HG03457 (cell line): ENCODE data around the gene TTC28.
"Not testable (repeated sequence)": the region's sequence is repeated elsewhere in the genome, so short reads cannot be mapped to it uniquely, and the experiment has no call there.

Experiments
- ATAC-seq: cut with Tn5 transposase; IDR thresholded peaks from one replicate; pipeline ENCODE4 v1.9.1; 2021; ENCODE audit warnings: moderate number of reproducible peaks; ENCODE audit not compliant: unreplicated experiment

The TTC28 gene

GRCh38 chr22:28077166-28077565 is 602.5 kb downstream of the TTC28 start:
- no peak for ATAC-seq

DNA sequence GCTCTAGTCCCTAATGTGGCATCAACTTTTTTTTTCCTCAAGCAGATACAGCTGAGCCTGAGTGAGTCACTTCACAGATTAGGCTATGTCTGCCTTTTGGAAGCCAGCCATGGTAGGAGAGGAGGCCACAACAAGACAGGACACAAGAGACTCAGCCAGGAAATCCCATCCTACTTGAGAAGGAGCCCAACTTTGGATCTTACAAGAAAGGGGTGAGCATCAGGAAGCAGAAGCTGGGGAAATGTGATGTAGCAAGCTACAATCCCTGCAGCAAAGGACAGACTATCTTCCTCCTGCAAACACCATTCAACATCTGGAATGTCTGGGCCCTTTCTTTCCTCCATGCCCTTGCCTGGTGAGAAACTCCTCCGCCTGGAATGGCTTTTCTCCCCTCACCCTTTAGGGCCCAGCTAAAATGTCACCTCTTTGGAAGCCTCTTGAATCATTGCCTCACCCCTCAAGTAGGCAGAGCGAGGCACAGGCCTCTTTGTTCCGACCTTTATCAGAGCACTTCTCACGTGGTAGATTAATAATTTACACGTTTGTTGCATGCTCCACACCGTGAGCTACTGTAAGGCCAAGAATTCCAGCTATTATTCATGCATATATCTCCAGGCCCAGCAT is 604.2 kb downstream of the TTC28 start:
- no peak for ATAC-seq

DNA sequence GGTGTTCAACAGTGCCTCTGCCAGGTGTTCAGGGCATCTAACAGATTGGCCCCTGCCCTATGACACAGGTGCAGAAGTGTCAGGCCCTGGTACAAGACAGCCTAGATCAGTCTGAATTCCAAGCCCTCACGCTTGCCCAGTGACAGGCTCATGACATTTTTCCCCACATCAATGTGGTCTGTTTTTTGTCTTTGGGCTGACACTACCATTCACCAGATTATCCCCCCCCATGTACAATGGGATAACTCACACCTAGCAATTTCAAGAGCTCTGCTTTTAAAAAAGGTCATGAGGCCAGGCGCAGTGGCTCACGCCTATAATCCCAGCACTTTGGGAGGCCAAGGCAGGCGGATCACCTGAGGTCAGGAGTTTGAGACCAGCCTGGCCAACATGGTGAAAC is 605.1 kb downstream of the TTC28 start:
- no peak for ATAC-seq

DNA sequence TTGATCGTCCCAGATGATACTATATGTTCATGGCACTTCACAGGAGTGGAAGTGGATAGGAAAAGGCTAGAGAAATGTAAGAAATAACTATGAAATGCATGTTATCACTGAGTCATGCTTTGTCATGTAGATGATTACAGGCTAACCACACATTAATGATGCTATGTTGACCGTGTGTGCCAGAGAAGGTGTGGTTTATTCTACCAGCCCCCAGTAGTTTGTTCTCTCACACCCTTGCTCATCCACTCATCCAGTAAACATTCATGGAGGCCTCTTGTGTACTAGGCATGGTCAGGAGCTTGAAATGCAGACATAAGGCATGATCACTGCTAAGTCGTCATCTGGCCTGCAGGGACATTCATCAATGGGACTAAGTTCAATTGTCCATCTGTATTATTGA is 607.6 kb downstream of the TTC28 start:
- no peak for ATAC-seq

- no peak for ATAC-seq
Measured at GRCh38 chr22:28068826-28069225, 610.8 kb downstream of the TTC28 start.

DNA sequence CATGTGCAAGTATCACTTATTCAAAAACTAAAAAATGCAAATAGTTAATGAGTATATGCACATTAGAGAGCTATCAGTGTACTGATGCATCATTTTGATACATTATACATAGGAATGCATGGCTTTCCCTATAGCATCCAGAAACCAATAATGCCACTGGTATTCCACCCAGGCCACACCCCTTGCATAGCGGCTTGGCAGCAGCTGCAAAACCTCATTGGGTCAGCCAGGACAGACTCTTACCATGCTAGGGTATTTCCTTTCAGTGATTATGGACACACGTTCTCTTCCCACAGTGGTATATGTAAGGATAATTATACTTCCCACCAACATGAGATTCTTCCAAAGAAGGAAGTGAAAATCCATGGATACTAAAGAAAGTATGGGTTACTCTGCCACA is 614.7 kb downstream of the TTC28 start:
- ATAC-seq, result no peak

- ATAC-seq, result no peak
Measured at GRCh38 chr22:28063656-28064055, 616.0 kb downstream of the TTC28 start.

DNA sequence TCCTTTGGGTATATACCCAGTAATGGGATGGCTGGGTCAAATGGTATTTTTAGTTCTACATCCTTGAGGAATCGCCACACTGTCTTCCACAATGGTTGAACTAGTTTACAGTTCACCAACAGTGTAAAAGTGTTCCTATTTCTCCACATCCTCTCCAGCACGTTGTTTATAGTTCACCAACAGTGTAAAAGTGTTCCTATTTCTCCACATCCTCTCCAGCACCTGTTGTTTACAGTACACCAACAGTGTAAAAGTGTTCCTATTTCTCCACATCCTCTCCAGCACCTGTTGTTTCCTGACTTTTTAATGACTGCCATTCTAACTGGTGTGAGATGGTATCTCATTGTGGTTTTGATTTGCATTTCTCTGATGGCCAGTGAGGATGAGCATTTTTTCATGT is 619.0 kb downstream of the TTC28 start:
- not testable (repeated sequence) for ATAC-seq

DNA sequence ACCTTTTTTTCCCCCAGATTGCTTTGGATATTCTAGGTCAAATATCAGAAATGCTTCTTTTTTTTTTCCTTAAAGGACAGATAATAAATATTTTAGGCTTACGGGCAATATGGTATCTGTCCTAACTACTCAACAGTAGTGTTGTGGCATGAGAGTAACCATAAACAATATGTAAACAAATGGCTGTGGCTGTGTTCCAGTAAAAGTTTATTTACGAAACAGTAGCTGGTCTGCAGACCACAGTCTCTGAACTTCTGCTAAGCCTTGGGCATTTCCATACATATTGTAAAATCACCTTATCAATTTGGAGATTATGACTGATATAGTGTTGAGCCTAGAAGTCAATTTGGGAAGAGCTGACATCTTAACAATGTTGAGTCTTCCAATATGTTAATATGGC is 621.6 kb downstream of the TTC28 start:
- no peak for ATAC-seq

DNA sequence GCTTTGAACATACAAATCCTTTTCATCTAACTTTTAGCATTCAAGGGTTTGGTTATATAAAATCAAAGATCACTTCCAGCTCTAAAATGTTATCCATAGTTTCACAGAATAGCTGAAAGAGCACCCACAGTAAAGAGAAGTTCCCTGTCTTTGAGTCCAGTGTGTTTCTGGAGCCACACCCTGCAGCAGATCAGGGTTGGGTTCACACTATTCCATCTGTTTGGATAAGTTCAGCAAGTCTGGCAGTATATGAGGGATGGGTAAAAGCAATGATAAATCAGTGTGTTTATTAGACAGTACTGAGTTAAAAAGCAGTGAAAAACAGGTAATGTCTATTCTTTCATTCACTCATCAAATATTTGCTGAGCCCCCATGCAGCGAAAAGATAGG is 624.8 kb downstream of the TTC28 start:
- ATAC-seq, result no peak

DNA sequence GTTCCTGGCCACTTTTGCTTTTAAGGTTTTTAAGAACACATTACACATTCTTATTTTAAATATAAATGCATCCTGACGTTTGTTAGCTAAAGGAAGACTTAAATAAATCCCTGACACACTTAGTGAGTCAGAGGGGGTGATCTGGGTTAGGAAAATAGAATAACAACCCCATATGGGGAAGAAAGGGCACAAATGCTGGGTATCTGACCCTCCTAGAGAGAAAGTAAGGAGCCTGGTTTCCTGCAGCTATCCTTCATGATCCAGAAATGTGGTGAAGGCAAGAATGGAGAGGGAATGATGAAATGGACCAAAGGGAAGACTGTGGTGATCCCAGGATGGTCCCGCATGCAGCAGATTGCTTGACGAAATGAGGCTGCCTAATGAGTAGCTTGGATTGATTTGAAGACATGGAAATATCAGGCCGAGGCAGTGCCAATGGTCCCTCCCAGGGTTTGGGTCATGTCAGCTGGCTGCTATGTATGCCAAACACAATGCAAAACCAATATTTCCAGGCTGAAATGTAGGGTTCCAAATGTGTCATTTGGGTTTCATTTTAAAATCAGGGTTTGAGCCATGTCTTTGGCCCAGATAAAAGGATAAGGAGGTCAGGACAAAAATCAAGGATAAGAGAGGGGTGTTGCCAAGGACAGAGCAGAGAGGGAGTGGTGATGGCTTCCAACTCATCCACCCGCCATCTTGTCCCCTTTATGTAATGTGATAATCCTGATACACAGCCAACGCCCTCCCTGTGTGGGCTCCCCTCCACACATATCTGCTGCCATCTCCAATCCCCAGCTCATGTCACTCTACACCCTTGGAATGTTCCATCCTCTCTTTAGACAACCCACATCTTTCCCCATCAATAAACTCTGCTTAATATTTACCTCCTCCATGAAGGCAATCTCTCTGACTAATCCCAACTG is 625.5 kb downstream of the TTC28 start:
- no peak for ATAC-seq

DNA sequence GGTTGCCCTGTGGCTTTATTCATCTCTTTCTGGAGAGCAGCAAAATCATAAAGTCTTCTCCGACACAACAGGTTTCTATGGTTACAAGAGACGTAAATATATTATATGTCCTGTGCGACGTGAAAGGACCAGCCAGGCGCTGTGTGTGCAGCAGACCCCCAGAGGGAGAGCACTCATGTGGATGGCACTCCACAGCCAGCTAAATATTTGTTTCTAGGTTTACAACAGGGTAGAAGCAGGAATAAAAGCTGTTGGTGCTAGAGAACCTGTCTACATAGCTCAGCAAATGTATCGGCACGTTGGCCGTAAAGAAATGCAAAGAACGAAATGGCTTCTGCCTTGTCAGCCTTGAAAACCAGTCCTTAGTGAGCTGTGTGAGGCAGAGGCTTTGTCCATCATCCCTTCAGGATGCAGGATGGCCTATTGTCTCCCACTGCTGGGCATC is 626.8 kb downstream of the TTC28 start:
- no peak for ATAC-seq

DNA sequence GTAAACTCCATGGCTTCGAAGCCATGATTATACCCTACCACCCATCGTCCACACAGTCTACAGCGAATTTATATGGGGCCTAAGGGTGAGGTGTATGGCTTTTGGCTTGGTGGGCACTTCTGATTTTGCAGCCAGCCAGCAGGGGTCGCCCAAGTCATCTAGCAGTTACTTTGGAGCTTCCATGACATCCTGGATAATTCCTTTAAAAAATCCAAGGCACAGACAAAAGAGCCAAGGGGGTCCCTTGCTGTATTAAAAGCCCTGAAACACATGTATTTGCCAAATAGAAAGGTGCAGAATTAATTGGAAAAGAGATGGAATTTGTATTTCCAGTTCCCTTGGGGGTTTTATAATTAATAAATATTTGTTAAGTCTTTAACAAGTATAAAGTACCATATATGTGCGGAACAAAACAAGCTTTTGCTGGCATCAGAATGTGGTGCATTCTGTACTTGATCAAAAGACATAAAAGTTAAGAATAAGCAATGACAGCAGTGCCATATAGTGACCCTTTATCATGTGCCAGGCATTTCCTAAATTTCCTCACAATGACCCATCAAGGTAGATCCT is 627.8 kb downstream of the TTC28 start:
- ATAC-seq, result no peak

DNA sequence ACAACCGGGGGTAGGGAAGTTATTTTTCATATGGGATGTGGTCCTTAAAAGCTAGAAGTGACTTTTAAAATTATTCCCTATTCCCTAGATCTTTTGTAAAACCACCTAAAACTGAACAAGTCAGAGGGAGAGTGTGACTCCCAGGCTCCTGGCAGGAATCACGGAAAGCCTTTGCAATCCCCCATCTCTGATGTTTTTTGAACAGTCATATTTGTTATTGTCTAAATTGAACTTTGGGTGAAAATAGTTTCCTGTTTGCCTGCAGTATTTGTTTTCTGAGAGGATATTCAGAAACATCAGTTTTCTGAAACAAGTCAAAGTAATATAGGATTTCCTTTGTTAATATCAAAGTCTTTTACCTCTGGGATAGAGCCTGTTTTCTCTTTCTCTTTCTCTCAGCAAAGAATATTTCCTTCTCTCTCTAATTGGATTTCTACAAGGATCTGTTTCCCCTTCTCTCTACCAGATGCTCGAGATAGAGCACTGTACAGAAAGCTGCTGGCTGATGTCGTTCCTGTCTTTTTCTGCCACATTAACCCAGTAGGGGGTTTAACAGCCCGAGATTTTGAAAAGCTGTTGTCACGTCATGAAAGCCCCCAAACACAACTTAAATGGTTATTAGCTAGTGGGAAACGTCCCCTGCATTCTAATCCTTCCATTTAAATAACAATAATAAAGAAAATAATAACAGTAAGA is 628.4 kb downstream of the TTC28 start:
- ATAC-seq, result no peak

GRCh38 chr22:28048529-28048928 is 631.1 kb downstream of the TTC28 start:
- no peak for ATAC-seq

DNA sequence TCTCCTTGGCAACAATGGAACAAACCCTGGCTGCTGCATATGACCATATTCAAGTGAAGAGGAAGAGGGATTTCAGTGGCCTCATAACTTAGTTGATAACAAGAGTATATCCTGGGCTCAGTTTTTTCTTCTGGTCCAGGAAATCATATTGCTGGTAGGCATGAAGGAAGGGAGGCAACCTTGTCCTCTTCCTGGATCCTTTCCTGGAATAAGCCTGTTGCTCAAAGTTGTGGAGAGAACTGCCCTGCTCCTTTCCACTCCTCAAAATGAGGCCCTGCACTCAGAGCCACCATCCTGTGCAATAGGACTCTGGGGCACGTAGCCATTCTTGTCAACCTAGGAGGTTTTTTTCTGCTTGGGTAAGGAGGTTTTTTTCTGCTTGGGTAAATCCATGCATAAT is 631.9 kb downstream of the TTC28 start:
- no peak for ATAC-seq

DNA sequence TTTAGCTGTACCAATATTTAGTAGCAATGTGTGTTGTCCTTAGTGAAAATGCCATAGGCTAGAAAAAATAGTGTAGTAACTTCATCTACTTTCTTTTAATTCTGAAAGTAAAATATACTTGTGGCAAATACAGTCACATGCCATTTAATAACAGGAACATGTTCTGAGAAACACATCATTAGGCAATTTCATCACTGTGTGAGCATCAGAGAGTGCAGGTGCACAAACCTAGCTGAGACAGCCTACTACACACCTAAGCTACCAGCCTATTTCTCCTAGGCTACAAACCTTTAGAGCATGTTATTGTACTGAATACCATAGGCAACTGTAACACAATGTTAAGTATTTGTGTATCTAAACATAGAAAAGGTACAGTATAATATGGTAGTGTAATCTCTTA is 633.5 kb downstream of the TTC28 start:
- no peak for ATAC-seq

GRCh38 chr22:28044546-28045173 is 635.0 kb downstream of the TTC28 start:
- no peak for ATAC-seq

GRCh38 chr22:28043266-28043665 is 636.4 kb downstream of the TTC28 start:
- no peak for ATAC-seq

- no peak for ATAC-seq
Measured at GRCh38 chr22:28034760-28035401, 644.8 kb downstream of the TTC28 start.
